NCI-H774 (cell line): Measurements from ENCODE around the gene ARHGAP26.

ENCODE experiments used
- DNase-seq: peaks from one replicate; lab custom pipeline; 2025; lab: John Stamatoyannopoulos, UW

The ARHGAP26 gene

GRCh38 chr5:142852416-142853198 lies 82.4 kb downstream of the ARHGAP26 start:
- DNase-seq, result no peak

DNA sequence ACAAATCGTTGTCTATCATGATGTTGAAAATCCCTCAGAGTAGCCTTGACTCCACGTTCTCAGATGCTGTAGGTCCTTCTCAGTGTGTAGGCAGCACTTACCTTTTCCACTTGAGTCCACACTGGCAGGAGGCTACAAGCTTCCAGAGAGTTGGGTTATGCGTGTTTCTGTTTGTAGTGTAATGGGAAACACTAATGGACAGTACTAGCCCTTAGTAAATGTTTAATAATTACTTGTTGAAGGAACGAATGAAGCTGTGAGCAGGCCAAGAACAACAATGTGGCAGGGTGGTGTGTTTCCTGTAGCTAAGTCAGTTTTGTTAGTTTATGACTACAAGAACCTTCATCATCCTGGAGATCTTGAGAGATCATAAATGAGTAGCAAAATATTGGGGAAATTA lies 83.5 kb downstream of the ARHGAP26 start:
- no peak for DNase-seq

- no peak for DNase-seq
Measured at GRCh38 chr5:142856269-142856782, 86.1 kb downstream of the ARHGAP26 start.

DNA sequence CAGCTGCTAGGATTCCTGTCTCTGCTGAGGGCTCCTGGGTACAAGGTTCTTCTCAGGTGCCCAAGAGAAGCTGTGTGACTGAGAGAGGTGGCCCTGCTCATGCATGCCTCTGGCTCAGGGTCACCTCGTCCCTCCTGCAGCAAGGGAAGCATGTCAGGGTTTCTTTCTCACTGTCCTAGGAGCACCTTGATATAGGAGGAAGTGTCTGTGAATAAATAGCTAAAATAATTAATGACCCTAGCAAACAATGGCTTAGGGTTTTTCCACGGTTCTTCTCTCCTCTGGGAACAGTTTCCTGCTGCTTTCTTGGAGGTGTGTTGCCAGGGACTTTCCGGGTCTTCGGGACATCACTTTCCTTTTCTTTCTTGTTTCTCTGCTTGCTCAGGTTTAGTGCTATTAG lies 87.2 kb downstream of the ARHGAP26 start:
- no peak for DNase-seq

- no peak for DNase-seq
Measured at GRCh38 chr5:142859037-142859436, 88.9 kb downstream of the ARHGAP26 start.

DNA sequence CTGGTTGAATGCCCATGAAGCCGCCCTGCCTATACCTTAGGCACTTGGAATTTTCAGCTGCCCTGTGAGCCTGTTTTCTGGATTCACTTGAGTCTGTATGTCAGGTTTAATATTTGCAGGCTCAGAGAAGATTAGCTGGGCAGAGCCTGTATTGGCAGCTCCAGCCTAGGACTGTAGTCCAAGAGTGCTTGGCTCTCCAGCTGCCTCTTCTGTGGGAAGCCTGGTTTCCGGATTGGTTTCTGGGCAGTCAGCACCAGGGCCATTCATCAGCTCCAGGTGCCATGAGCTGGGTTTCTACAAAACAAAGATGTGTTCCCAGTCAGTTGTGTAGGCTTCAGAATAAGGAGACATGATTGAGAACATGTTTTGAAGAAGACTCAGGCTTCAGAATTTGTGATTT lies 90.1 kb downstream of the ARHGAP26 start:
- DNase-seq, result no peak

- no peak for DNase-seq
Measured at GRCh38 chr5:142861011-142861410, 90.8 kb downstream of the ARHGAP26 start.

DNA sequence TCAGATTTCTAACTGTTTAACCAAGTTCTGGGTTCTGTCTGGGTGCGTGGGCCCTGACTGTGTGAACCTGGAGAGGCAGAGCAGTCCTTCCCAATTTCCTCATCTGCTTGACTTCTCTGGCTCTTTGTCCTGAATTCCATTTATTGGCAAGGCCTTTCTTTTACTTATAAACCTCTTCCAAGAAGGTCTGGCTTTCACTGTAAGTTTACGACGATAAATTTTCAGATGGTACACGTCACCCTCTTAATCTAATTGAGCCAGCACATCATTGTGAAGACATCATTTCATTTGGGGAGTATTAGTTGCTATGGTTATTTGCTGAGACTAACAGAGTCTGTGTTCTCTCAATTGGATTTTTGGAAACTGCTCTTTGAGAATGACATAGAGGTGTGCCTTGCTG lies 92.4 kb downstream of the ARHGAP26 start:
- no peak for DNase-seq

DNA sequence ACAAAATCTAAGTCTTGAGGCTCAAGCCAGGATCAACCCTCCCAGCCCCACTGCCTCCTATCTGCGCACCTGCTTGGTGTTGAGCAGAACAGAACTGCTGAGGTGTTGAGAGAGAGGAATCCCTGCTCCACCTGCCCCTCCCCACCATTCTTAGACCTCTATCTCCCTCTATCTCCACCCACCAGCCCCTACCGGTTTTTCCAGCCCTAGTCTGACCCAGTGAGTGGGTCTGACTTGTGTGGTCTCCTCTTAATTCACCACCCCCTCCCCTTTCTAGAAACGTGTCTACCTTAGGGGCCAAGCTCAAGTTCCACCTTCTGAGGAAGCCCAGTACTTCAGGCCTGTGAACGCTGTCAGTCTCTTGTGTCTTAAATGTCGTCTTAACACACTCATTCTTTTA lies 93.7 kb downstream of the ARHGAP26 start:
- DNase-seq, result no peak

DNA sequence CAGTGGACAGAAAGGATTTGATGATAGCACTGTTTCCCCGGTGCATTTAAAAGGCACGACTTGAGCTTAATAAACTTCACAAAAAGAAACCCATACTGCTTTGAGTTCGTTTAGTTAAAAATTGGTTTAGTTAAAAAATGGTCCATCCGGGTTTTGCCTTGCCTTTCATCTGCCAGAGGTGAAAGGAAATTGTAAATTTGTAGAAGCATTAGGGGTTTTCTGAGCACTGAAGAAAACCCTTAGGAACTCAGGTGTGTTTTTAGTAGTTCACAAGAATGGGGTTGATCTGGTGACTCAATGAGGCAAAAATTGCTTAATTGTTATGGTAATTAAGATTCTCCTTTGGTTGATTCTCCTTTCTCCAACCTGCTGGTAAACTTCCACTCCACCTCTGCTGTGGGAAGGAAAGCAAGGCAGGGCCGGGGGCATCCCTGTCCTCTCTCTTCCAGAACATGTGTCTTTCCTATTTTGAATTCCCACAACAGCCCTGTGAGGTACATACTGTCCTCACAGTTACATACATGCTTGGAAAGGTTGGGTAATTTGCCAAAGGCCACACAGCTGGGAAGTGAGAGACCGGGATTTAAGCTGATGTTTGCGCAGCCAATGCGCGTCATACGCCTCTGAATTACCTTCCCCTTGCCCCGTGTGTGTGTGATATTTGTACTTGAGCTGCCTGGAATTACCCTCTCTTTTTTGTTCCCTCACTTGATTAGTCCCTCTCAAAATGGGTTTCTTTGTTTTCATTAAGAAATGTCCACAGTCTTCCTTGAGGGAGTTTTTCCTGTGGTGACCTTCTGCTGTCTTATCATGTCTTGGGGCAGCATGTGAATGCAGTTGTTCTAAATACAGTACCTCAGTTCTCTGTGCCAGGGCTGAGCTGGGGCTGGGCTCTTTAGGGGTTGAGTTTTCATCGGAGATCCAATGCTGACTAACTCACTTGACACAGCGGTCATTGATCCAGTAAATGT lies 94.4 kb downstream of the ARHGAP26 start:
- DNase-seq, result no peak

DNA sequence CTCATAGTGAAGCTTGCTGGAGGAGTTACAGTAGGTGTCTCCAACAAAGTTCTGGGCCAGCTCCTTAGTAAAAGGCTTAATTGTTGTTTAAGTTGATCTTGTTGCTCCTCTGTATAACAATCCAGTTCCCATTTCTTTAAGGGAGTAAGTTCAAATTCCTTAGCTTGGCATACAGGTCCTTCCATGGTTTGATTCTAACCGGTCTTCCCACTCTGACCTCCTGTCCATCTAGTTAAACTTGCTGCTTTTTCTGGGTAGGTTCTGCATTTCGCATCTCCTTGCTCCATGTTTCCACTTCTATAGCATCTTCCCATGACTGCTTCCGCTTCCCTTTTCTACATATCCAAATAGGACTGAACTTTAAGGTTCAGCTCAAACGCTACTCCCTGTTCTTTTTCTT lies 95.5 kb downstream of the ARHGAP26 start:
- no peak for DNase-seq

DNA sequence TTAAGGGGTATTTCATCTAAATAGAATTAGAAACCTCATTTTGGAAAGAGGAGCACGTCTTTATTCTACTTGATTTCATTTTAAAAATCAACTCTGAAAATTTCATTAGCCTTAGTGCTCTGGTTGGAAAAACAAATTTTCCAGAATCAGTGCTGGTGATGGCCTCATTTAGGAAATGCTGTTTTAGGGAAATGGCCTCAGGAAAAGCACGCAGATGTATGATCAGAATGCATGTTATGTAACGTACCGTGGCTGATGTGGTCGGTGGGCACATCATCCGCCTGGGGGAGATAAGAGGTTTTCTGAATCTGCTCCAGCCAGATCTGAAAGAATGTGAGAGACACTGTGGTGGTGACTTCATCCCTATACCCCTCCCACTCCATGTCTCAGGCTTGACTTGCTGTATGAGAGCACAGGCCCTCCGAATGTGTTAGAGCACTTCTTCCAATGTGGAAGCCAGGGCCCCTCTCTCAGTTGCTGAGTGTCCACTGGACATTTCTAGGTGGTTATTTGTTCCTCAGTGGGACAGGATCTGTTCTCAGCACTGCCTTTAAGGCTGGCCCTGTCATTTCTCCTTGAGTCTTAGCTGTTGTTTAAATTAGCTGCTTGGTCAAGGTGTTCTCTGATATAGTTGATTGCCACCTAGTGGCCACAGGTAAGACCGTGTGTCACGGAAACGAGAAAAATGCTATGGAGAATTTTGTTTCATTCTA lies 96.5 kb downstream of the ARHGAP26 start:
- peak; percentile 55 for DNase-seq

GRCh38 chr5:142869886-142870285 lies 99.7 kb downstream of the ARHGAP26 start:
- no peak for DNase-seq

DNA sequence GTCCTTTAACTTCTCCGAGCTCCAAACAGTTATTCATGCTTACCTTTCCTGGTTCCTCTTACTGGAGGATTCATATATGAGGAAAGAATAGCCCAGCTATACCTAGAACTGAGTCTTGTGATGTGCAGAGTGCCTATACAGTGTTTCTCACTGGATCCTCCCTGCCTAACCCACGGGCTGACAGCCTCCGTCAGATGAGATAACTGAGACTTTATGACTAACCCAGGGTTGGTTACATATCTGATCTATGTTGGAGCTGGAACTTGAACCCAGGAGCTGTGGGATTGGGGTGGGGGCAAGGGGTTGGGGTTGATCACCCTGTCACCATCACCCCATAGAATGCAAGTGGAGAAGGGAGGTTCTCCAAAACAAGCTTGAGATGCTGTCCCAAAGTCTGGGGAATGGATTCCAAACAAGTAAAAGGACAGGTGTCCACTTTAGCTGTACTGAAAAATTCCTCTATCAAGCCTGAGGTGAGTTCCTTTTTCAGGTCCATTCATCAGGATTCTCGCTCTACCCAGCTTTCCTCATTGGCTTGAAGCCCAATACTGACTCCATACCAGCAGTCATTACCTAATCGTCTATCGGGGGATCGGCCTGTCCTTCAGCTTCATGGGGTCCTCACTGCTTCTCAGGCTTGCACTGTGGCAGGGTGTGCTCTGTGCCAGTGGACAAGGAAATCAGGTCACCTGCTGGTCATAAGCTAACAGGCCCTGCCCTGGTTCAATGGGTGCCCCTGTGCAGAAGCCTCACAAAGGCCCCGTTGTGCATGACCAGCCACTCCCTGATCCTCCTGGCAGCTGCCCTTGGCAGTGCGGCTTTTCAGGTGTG lies 100.6 kb downstream of the ARHGAP26 start:
- no peak for DNase-seq

DNA sequence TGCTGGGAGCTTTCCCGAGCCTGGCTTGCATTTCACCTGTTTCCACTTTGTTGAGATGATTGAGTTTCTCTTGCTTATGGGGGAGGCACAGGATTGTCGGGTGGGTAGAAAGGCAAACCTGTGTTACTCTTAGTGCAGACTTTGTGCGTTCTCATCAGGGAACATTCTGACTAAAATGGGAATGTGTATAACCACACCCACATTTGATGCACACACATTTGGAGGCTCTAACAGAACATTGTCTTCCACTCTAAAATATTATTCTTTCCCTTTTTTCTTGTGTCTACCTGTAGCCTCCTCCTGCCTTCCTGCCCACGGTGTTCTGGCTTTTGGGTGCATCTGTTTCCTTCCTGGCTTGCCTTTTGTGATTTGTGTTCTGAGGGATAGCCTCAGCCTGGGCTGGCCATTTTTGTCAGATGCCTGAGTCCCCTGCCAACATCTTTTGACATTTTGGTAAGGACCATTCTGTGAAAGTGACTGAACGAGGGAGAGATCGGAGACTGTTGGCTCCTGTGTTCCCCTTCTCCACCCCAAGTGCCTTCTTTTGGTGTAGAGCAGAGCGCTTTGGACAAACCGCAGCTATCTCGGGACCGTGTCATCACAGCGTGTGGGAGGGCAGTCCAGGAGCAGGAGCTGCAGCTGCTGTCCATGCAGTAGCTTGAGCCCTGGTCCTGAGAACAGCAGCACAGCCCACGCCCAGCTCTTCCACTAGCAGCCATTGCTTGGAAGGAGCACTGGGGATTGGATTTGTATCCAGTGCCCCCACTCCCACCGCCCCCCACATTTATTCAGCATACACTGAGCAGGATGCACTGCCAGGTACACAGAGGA lies 101.4 kb downstream of the ARHGAP26 start:
- no peak for DNase-seq

DNA sequence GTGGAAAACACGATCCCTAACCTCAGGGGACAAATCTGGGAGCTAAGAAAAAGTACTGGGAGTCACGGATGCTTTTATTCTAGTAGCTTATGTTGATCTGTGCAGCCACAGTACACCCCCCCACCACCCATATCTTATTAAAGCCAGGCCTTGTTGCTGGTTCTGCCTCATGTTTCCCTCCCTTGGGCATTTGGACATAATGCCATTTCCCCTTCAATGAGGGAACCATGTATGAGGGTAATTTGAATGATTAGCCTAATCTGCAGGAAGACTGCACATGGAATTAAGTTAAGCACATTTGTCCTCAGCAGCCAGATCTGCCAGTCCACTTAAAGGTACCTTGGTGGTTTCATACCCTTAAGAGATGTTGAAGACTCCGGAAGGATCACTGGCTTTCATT lies 102.0 kb downstream of the ARHGAP26 start:
- DNase-seq, result no peak

DNA sequence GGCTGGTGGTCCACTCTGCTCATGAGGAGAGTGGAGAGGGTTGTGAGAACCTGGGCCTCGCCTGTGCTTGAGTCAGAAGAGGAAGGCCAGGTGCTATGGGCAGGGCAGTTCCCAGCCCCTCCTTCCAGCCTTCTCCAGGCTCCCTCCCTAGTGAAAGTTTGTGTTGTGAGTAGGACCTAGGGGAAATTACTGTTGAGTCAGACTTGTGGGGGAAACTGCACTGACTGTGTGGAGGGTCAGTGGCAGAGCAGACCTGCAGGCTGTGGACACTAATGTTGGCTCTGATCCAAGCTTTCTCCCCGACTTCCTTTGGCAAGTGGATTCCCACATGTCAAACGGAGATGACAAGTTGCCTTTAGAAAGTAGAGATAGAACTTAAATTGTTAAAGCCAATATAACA lies 102.6 kb downstream of the ARHGAP26 start:
- no peak for DNase-seq

- no peak for DNase-seq
Measured at GRCh38 chr5:142873831-142874230, 103.7 kb downstream of the ARHGAP26 start.

GRCh38 chr5:142874540-142874939 lies 104.4 kb downstream of the ARHGAP26 start:
- DNase-seq, result no peak

- no peak for DNase-seq
Measured at GRCh38 chr5:142875936-142876335, 105.8 kb downstream of the ARHGAP26 start.
